ENCODE data around the gene XAB2. TPM values are rescaled to one million over a fixed set of nuclear protein-coding genes. Genes with fewer than 3 reads are reported as not detected.

The XAB2 gene
- total RNA-seq, 1 donor from 2014 or later: 24.4 TPM

- H3K4me3 ChIP-seq: no peak overlapping the region
- H3K4me1 ChIP-seq: no peaks in the 10 kb centered on the region
- no peak overlapping the region for H3K27ac ChIP-seq (replicated peaks)
- H3K9me3 ChIP-seq (replicated peaks): no peaks in the 10 kb centered on the region
- peaks cover 77% of the 10 kb centered on the region for H3K27me3 ChIP-seq (ENCODE audit: low read depth)
- intact Hi-C loops (cut with micrococcal nuclease): no loop called here
- H3K36me3 ChIP-seq: no peaks in the 10 kb centered on the region
- no peak for TF ChIP-seq CTCF (IDR thresholded peaks at IDR 0.05; ENCODE audit: borderline replicate concordance)
- DNase-seq: no peak
Observed at GRCh38 chr19:7602240-7602934, 27.0 kb downstream of the XAB2 start.

DNA sequence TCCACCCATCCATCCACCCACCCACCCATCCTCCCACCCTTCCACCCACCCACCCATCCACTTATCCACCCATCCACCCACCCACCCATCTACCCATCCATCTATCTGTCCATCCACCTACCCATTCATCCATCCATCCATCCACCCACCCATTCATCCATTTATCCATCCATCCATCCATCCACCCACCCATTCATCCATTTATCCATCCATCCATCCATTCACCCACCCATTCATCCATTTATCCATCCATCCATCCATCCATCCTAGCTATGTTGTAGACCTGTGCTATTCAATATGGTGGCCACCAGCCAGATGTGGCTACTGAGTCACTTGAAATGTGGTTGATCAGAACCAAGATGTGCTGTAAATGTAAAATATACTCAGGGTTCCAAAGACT lies 28.6 kb downstream of the XAB2 start:
- Histone ChIP-seq H3K27me3 (ENCODE audit: low read depth) (peaks cover 81% of the 10 kb centered on the region), H3K9me3 (replicated peaks) (no peaks in the 10 kb centered on the region), H3K4me3 (no peak overlapping the region), H3K4me1 (peaks cover 6% of the 10 kb centered on the region), H3K27ac (replicated peaks) (no peak overlapping the region), H3K36me3 (no peaks in the 10 kb centered on the region)
- no peak for DNase-seq
- intact Hi-C loops (cut with micrococcal nuclease): no loop called here
- TF ChIP-seq CTCF (IDR thresholded peaks at IDR 0.05; ENCODE audit: borderline replicate concordance): no peak

- Histone ChIP-seq H3K4me1 (peaks cover 6% of the 10 kb centered on the region), H3K4me3 (no peak overlapping the region), H3K27ac (replicated peaks) (no peak overlapping the region), H3K36me3 (no peaks in the 10 kb centered on the region), H3K9me3 (replicated peaks) (no peaks in the 10 kb centered on the region), H3K27me3 (ENCODE audit: low read depth) (peaks cover 80% of the 10 kb centered on the region)
- TF ChIP-seq CTCF (IDR thresholded peaks at IDR 0.05; ENCODE audit: borderline replicate concordance): no peak
- DNase-seq: no peak
- intact Hi-C loops (cut with micrococcal nuclease): no loop called here
Observed at GRCh38 chr19:7598180-7598579, 31.2 kb downstream of the XAB2 start.

DNA sequence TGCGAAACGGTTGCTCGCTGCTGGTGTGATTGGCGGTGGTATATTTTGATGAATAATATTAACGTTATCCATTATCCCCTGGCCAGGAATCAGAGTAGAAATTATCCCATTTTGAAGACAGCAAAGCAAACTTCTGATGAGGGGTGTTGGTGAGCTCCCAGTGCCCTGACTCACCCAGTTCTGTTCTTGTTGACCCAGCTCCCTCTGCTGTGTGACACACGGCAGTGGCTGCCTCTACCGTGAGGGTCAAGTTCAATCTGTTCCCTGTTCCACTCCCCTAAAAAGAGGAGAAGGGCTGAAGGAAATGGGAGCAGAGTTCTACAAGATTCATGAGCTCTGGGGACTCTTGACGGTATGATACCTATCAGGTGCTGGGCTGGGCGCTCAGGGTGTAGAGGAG lies 31.7 kb downstream of the XAB2 start:
- Histone ChIP-seq H3K36me3 (no peaks in the 10 kb centered on the region), H3K27ac (replicated peaks) (no peak overlapping the region), H3K4me3 (no peak overlapping the region), H3K27me3 (ENCODE audit: low read depth) (peaks cover 80% of the 10 kb centered on the region), H3K9me3 (replicated peaks) (no peaks in the 10 kb centered on the region), H3K4me1 (peaks cover 6% of the 10 kb centered on the region)
- TF ChIP-seq CTCF (IDR thresholded peaks at IDR 0.05; ENCODE audit: borderline replicate concordance): no peak
- no peak for DNase-seq
- intact Hi-C loops (cut with micrococcal nuclease): no loop called here

DNA sequence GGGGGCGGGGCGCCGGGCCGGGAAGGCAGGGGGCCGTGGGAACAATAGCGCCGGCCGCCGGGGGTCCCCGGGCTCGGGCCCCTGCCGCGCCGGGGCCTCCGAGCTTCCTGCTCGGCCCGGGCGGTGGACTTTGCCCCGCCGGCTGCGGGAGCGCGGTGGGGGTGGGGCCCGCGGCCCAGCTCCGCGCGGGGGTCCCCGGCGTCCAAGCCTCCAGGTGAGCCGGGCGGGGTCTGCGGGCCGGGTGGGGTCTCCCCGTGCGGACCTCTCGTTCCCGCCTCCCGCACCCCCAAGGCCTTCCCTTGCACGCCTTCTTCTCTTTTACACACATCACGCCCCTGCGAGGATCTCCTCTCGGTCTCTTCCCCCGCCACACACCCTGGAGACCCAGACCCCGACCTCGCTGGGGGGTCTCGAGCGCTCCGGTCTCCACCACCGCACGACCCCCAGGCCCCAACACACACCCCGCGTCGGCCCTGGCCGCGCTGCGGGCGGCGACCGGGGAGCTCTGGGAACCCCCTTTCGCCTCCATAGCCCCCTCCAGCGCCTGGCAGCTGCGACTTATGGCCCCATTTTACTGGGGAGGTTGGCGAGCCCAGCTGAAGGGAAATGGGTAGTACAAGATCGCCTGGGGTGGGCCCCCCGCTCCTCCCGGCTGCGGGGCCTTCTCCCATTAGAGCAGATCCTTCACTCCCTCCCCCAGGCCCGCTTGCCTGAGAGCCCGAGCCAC lies 33.0 kb downstream of the XAB2 start:
- no peak overlapping the region for H3K27ac ChIP-seq (replicated peaks)
- no peak for DNase-seq
- H3K4me3 ChIP-seq: peak overlapping the region; percentile 60
- H3K4me1 ChIP-seq: peaks cover 6% of the 10 kb centered on the region
- H3K36me3 ChIP-seq: no peaks in the 10 kb centered on the region
- no peak for TF ChIP-seq CTCF (IDR thresholded peaks at IDR 0.05; ENCODE audit: borderline replicate concordance)
- no peaks in the 10 kb centered on the region for H3K9me3 ChIP-seq (replicated peaks)
- H3K27me3 ChIP-seq (ENCODE audit: low read depth): peaks cover 80% of the 10 kb centered on the region
- intact Hi-C loops (cut with micrococcal nuclease): no loop called here
